ENCODE measurements around the gene CYFIP2.
"Not testable (repeated sequence)": the region's sequence is repeated elsewhere in the genome, so short reads cannot be mapped to it uniquely, and the experiment has no call there.

- not testable (repeated sequence) for TF ChIP-seq CTCF, POLR2A, POLR2AphosphoS5 (IDR thresholded peaks at IDR 0.05)
Observed at GRCh38 chr5:157419521-157419920, 153.6 kb downstream of the CYFIP2 start.

Data from stomach (tissue), 4 donors.